Coronary artery (tissue), 2 donors: ENCODE measurements around the gene BICD1.

Experiments used
- DNase-seq: peaks from one replicate; pipeline ENCODE4 v3.0.0-alpha.2; 2017; ENCODE audit warnings: low spot score
- H3K27ac ChIP-seq, 2 donors: fragments of 200-600 bp; sonication (generic); one replicate each; pipeline ENCODE4 v1.5.1; 2016 to 2019
- H3K4me3 ChIP-seq: fragments of 200-600 bp; sonication (generic); 2 replicates; pipeline ENCODE4 v1.5.1; 2016; ENCODE audit warnings: mild to moderate bottlenecking, moderate library complexity
- CTCF ChIP-seq: fragments of 200-600 bp; sonication (generic); IDR thresholded peaks from one replicate; pipeline ENCODE4 v1.5.1; 2019; ENCODE audit warnings: antibody characterized with exemption

BICD1 gene

GRCh38 chr12:32163596-32163995, 56.9 kb downstream of the BICD1 start:
- H3K4me3 ChIP-seq = no peak overlapping the region
- TF ChIP-seq CTCF = no peak

GRCh38 chr12:32166510-32166909, 59.9 kb downstream of the BICD1 start:
- no peak for TF ChIP-seq CTCF
- H3K4me3 ChIP-seq = no peak overlapping the region
- no peak overlapping the region for H3K27ac ChIP-seq
- no peak for DNase-seq

More at GRCh38 chr12:32163596-32163995, 56.9 kb downstream of the BICD1 start:
- DNase-seq = no peak
- H3K27ac ChIP-seq = no peak overlapping the region

DNA sequence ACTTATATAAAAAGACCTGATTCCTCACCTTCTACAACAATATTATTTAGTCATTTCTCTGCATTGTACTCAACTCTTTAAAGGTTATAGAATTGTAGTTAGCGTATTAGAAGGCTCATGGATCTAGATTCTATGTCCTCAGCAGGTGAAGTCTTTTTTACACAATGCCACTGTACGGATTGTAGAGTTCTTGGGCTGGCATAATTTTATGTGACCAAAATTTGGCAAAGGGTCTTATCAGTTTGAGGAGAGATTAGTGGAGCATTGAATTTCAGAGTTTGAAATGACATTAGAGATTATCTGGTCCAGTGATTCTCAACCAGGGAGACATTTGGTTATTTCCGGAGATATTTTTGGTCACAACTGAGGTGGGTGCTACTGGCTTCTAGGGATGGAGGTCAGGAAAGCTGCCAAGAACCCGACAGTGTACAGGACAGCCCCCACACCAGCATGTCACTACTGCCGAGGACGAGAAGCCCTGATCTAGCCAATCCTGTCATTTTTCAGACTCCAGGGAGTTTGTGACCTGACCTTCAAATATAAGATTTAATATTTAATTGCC, 63.9 kb downstream of the BICD1 start:
- no peak for DNase-seq
- TF ChIP-seq CTCF = no peak
- Histone ChIP-seq H3K4me3 (no peak overlapping the region), H3K27ac (no peak overlapping the region)

DNA sequence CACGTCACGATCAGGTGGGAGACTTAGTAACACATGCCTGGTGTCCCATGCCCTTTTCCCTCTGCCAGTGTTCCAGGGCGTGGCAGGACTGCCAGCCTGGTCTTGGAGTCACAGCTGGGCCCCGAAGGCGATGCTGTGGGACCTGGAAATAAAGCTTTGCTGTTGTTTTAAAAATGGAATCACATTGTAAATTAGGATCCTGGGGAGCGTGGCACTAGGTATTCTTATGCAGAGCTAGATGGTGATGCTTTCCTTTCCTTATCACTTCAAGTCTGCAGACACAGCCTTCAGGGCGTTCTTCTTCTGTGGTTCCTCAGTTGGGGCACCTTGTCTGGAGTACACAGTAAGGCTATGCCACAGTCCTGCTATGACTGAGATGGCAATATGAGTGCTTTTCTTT, 64.6 kb downstream of the BICD1 start:
- DNase-seq = no peak
- Histone ChIP-seq H3K27ac (no peak overlapping the region), H3K4me3 (no peak overlapping the region)
- no peak for TF ChIP-seq CTCF

DNA sequence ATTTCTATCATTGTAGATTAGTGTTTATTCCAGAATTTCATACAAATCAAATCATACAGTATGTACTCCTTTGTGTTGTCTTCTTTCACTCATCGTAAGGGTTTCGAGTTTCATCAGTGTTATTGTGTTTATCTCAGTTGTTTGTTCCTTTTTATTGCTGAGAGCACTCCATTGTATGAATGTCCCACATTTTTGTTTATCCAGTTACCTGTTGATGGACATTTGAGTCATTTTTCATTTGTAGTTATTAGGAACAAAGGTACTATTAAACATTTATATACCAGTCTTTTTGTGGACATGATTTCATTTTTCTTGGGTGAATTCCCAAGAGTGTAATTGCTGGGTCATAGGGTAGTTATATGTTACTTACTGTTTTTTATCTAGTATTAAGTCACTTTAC, 70.0 kb downstream of the BICD1 start:
- DNase-seq = no peak
- H3K27ac ChIP-seq = no peak overlapping the region
- H3K4me3 ChIP-seq = no peak overlapping the region
- no peak for TF ChIP-seq CTCF

GRCh38 chr12:32178341-32179010, 71.8 kb downstream of the BICD1 start:
- DNase-seq = no peak
- Histone ChIP-seq H3K4me3 (no peak overlapping the region), H3K27ac (no peak overlapping the region)
- TF ChIP-seq CTCF = no peak

DNA sequence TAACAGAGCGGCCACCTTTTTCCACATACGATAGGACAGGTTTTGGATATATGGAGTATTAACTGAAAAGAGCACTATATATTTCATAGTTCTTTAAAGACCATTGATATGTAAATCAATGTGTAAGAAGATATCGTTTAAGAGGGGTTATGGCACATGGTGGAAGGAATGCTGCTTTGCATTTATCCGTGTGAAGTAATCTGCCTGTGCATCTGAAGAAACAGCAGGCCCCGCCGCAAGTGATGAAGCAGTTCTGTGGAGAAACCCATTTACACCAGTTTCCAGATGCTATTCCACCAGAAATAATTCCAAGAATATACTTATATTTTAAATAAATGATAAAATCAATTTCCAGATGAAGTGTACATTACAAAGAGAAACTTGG, 72.4 kb downstream of the BICD1 start:
- no peak for DNase-seq
- Histone ChIP-seq H3K27ac (no peak overlapping the region), H3K4me3 (no peak overlapping the region)
- TF ChIP-seq CTCF = no peak
